ENCODE measurements around the gene NTRK3. TPM values are rescaled to one million over a fixed set of nuclear protein-coding genes. Genes with fewer than 3 reads are reported as not detected.
"Not testable (repeated sequence)": the region's sequence is repeated elsewhere in the genome, so short reads cannot be mapped to it uniquely, and the experiment has no call there.

NTRK3 gene
- total RNA-seq, 1 experiment from 2014 or later, result 2.3 TPM

DNA sequence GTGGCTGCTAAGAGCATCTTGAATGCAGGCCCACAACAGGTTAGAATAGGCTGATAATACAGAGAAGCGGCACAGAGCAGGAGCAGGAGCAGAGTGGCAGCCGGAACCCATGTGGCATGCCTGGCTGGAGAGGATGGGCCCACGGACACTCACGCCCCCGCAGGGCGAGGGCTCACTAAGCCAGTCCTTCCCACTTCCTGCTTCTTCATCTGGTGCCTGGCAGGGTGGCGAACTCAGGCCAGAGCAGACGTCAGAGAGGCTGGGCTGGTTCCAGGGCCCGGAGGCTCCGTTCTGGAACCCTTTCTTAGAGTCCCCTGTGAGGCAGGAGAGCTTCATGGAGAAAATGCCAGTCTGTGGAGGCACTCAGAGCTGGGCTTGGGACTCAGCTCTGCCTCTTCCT, 195.1 kb downstream of the NTRK3 start:
- Histone ChIP-seq H3K36me3 (replicated peaks; ENCODE audit: control insufficient read depth, insufficient read depth, low read length) (no peaks in the 10 kb centered on the region), H3K27me3 (ENCODE audit: control insufficient read depth, insufficient read depth, low read length) (no peaks in the 10 kb centered on the region), H3K4me3 (ENCODE audit: insufficient read depth, low read depth, low read length) (no peak overlapping the region)
- no peak for DNase-seq

DNA sequence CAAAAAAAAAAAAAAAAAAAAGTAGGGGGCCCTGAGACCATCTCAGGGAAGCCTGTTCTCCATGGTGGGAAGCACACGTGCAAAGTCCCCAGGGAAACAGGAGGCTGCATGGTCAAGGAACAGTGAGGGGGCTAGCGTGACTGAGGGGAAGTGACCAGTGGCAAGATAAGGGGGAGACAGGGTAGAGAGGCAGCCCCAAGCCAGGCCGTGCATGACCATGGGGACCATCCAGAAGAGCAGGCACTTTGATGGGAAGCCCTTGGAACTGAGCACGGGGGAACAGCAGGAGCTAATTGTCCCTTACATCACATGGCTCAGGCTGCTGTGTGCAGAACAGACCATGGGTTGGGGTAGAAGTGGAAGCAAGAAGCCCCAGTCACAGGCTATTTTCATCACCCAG, 196.2 kb downstream of the NTRK3 start:
- no peak overlapping the region for H3K4me3 ChIP-seq (ENCODE audit: insufficient read depth, low read depth, low read length)
- DNase-seq, result no peak

DNA sequence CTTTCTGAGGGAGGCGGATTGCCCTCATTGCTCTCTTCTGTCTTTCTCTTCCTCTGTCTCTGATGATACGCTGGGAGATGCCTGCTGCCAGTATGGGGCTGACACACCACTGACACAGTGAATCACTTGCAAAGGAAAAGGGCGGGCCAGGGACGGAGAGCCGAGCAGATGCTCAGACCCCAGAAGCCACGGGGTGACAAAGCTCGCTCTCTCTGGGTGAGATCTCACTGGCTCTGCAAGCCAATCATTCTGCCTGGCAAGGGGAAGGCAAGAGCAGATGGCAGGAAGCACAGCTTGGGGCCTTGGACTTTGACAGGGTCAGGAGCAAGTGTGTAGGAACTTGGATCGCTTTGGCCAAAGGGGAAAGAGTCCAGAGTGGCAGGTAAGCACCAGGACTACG, 198.7 kb downstream of the NTRK3 start:
- no peaks in the 10 kb centered on the region for H3K36me3 ChIP-seq (replicated peaks; ENCODE audit: control insufficient read depth, insufficient read depth, low read length)
- no peaks in the 10 kb centered on the region for H3K27me3 ChIP-seq (ENCODE audit: control insufficient read depth, insufficient read depth, low read length)
- no peak overlapping the region for H3K4me3 ChIP-seq (ENCODE audit: insufficient read depth, low read depth, low read length)
- DNase-seq, result no peak

More for the DNA sequence above, 196.2 kb downstream of the NTRK3 start:
- Histone ChIP-seq H3K36me3 (replicated peaks; ENCODE audit: control insufficient read depth, insufficient read depth, low read length) (no peaks in the 10 kb centered on the region), H3K27me3 (ENCODE audit: control insufficient read depth, insufficient read depth, low read length) (no peaks in the 10 kb centered on the region)

DNA sequence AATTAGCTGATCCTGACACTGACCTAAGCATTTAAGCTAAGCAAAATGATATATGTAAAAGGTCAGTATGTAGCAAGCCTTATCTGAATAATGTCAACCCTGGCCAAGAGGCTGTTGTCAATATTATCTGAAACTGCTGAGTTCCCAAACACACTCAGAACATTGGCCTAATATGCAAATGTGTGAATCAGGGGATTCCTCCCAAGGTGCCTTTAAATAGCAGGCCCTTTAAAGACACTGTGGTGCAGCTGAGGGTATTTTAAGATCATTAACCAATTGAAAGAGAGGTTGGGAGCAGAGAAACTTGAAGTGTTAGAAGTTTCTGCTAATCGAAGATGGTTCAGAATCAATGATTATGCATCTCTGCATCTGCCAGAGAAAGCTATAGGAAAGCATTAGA, 207.0 kb downstream of the NTRK3 start:
- no peaks in the 10 kb centered on the region for H3K27me3 ChIP-seq (ENCODE audit: control insufficient read depth, insufficient read depth, low read length)
- no peak overlapping the region for H3K4me3 ChIP-seq (ENCODE audit: insufficient read depth, low read depth, low read length)
- H3K36me3 ChIP-seq (replicated peaks; ENCODE audit: control insufficient read depth, insufficient read depth, low read length), result no peaks in the 10 kb centered on the region
- peak; percentile 35 for DNase-seq

DNA sequence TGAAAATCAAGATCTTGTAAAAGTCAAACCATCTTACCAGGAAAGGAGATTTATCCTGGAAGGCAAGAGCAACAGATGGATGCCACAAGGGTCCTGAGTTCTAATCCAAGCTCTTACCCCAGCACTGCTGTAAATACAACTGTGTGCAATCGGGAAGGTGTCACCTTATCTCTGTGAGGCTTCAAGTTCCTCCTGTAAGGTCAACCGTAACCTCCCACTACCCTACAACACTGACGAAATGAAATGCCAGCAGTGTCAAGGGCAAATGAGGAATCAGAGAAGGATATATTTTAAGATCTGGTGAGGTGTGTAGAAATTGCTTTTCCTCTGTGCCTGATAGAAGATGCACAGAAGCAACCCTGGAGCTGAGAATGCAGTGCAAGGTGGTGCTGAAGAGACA, 207.8 kb downstream of the NTRK3 start:
- no peak for DNase-seq
- Histone ChIP-seq H3K4me3 (ENCODE audit: insufficient read depth, low read depth, low read length) (no peak overlapping the region), H3K27me3 (ENCODE audit: control insufficient read depth, insufficient read depth, low read length) (no peaks in the 10 kb centered on the region), H3K36me3 (replicated peaks; ENCODE audit: control insufficient read depth, insufficient read depth, low read length) (no peaks in the 10 kb centered on the region)

DNA sequence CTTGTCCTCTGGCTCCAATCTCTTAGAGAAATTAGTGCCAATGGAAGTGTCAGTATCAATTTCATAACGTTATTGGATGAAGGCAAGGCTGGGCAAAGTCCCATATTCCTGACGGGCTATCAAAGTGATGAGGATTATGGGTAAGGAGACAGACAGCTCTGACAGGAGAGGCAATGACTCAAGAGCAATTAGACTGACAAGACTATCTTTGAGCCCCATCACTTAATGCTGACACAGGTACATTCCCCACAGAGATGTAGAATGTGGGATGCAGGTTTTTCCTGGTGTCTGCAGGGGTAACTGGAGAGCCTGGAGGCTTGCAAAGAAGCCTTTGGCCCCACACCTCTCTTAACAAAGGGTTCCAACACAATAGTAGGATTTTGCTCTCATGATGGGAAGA, 208.3 kb downstream of the NTRK3 start:
- DNase-seq, result peak; percentile 35
- Histone ChIP-seq H3K36me3 (replicated peaks; ENCODE audit: control insufficient read depth, insufficient read depth, low read length) (no peaks in the 10 kb centered on the region), H3K4me3 (ENCODE audit: insufficient read depth, low read depth, low read length) (no peak overlapping the region), H3K27me3 (ENCODE audit: control insufficient read depth, insufficient read depth, low read length) (no peaks in the 10 kb centered on the region)

DNA sequence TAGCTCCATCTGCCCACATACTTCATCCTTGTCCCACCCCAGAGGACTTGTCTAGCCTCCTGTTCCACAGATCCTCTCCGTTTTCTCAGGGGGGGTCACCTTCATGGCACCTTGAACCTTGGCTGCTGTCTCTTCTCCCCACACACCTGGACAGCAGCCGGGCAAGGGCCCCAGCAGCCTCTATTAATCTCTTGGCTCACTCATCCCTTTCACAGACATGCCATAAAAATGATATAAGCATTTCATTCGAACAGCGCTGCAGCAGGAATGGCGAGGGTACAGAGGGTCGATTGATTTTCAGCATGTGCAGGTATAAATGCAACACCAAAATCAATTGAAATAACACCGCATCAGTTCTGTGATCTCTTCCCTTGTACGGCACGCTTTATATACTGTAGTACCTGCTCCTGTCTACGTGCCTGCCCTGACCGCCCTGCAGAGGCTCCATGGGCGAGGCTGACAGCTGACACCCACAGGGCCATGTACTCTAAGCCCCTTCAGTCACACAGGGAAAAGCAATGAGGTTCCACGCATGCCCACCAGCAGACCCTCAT, 209.9 kb downstream of the NTRK3 start:
- no peaks in the 10 kb centered on the region for H3K27me3 ChIP-seq (ENCODE audit: control insufficient read depth, insufficient read depth, low read length)
- H3K36me3 ChIP-seq (replicated peaks; ENCODE audit: control insufficient read depth, insufficient read depth, low read length), result no peaks in the 10 kb centered on the region
- no peak for DNase-seq
- no peak overlapping the region for H3K4me3 ChIP-seq (ENCODE audit: insufficient read depth, low read depth, low read length)

DNA sequence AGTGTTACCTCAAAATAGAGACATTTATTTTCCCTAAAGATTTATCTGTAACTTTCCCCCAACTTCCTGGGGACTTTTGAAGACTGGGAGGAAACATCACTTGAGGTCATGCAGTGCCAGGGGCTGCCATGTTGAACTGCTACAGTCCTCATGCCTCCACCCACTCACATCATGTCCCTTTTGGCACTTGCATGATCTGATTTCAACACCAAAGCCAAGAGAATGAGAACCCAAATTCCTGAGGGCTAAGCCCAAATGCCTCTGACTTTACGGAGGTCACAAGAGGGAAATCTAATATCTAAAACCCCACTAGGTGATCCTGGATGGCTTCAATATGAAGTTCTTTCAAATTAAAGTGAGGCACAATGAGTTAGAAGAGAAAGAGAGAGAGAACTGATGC, 213.1 kb downstream of the NTRK3 start:
- no peak for DNase-seq
- no peaks in the 10 kb centered on the region for H3K27me3 ChIP-seq (ENCODE audit: control insufficient read depth, insufficient read depth, low read length)
- no peak overlapping the region for H3K4me3 ChIP-seq (ENCODE audit: insufficient read depth, low read depth, low read length)
- no peaks in the 10 kb centered on the region for H3K36me3 ChIP-seq (replicated peaks; ENCODE audit: control insufficient read depth, insufficient read depth, low read length)

DNA sequence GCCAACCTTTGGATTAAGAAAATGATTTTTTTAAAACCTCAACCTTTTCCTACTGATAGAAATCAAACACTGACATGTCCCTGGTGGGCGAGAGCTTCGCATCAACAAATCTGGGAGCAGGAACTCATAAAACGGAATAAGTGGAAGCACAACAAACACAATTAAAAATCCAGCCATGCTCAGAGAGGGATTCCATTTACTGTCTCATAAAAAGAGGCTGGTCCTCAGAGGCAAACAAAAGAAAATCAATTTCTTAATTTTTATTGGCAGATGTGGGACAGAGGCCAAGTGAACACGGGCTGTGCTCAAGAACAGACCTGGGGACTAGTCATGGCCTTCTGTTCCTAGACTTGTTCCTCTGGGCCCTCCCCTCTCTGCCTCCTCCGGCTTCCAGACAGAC, 214.5 kb downstream of the NTRK3 start:
- H3K36me3 ChIP-seq (replicated peaks; ENCODE audit: control insufficient read depth, insufficient read depth, low read length), result no peaks in the 10 kb centered on the region
- H3K27me3 ChIP-seq (ENCODE audit: control insufficient read depth, insufficient read depth, low read length), result no peaks in the 10 kb centered on the region
- H3K4me3 ChIP-seq (ENCODE audit: insufficient read depth, low read depth, low read length), result no peak overlapping the region
- no peak for DNase-seq

DNA sequence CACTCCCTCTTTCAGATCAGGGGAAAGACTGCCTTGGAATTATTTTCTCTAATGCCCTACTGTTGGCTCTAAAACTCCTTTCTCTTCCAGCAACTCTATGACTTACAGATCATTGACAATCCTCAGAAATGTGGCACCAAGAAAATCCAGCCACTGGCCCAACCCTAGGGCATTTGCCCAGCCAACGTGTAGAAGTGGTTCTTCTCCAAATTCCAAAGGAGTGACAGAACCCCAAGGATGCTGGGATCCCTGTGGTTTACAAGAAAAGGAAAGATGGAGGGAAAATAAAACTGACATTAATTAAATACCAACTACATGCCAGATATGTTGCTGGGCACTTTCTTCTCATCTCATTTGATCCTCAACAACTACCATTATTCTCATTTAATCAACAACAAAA, 216.0 kb downstream of the NTRK3 start:
- Histone ChIP-seq H3K4me3 (ENCODE audit: insufficient read depth, low read depth, low read length) (no peak overlapping the region), H3K27me3 (ENCODE audit: control insufficient read depth, insufficient read depth, low read length) (no peaks in the 10 kb centered on the region), H3K36me3 (replicated peaks; ENCODE audit: control insufficient read depth, insufficient read depth, low read length) (no peaks in the 10 kb centered on the region)
- DNase-seq, result no peak

DNA sequence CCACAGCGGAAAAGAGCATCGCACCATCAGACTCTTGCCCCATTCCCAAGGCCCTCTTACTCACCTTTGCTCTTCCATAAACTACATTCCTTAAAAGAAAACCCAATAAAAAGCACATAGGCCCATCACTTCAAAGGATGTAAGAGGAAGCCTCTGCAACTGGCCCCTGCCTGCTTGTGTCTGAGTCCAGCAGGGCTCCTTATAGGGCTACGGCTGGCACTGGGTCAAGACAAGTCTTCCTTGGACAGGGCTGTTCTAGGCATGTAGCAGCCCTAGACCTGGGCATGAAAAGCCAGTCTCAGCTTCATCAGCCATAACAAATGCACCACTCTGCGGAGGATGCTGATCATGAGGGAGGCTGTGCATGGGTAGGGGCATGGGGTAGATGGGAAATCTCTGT, 218.3 kb downstream of the NTRK3 start:
- no peaks in the 10 kb centered on the region for H3K36me3 ChIP-seq (replicated peaks; ENCODE audit: control insufficient read depth, insufficient read depth, low read length)
- H3K4me3 ChIP-seq (ENCODE audit: insufficient read depth, low read depth, low read length), result no peak overlapping the region
- H3K27me3 ChIP-seq (ENCODE audit: control insufficient read depth, insufficient read depth, low read length), result no peaks in the 10 kb centered on the region
- DNase-seq, result no peak

DNA sequence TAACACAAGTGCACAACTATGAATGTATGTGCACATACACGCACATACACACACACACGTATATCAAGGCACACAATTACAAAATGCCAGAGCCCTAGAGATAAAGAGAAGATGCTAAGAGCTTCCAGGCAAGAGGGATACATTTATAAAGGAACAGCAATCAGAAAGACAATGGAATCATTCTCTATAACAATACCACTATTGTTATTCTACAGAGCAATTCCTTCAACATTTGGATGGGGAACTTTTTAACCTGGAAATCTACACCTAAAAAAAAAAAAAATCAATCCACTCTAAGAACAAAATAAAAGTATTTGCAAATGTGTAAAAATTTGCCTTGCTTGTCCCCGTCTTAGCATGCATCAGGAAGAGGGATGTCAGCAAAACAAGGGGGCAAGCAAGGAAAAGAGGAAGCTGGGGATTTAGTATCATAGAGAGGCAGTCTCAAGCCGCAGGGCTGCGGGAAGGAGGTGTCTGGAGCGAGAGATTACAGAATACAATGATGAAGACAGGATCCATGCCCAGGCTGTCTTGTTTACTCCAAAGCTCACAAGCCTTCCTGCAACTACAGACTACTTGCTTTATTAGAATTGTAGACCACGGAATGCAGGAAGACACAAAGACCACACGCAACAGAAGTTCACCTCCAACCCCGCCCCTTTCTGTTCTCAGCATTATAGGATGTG, 220.2 kb downstream of the NTRK3 start:
- no peaks in the 10 kb centered on the region for H3K36me3 ChIP-seq (replicated peaks; ENCODE audit: control insufficient read depth, insufficient read depth, low read length)
- no peak overlapping the region for H3K4me3 ChIP-seq (ENCODE audit: insufficient read depth, low read depth, low read length)
- no peaks in the 10 kb centered on the region for H3K27me3 ChIP-seq (ENCODE audit: control insufficient read depth, insufficient read depth, low read length)
- DNase-seq, result peak; percentile 64

DNA sequence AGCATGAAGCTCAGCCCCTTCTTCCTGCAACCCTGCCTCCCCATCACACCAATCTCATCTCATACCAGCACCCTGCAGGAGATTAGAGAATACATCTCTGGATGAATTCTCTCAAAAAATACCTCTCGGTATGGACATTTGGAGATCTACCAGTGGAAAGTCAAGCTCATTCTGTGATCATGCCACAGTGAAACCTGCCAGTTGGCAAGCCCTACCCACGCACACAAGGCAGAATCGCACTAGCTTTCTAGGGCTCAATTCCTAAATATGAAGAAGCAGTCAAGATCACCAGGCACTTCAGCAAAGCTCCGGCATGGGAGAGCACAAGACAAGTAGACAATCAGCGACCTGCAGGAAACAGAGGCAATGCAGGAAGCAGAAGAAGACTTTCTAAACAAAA, 221.2 kb downstream of the NTRK3 start:
- Histone ChIP-seq H3K27me3 (ENCODE audit: control insufficient read depth, insufficient read depth, low read length) (no peaks in the 10 kb centered on the region), H3K4me3 (ENCODE audit: insufficient read depth, low read depth, low read length) (no peak overlapping the region), H3K36me3 (replicated peaks; ENCODE audit: control insufficient read depth, insufficient read depth, low read length) (no peaks in the 10 kb centered on the region)
- DNase-seq, result no peak

DNA sequence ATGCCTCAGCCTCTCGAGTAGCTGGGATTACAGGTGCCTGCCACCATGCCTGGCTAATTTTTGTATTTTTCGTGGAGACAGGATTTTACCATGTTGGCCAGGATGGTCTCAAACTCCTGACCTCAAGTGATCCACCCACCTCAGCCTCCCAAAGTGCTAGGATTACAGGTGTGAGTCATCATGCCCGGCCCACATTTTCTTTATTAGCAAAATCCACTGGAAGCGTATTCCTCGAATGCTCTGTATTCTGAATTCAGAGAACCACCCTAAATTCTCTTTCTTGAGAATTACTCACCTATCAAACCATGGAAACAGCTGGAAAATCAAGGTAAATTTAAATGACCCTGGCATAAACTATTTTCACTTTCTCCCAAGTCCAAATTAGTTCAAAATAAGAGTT, 223.1 kb downstream of the NTRK3 start:
- not testable (repeated sequence) for H3K27me3 ChIP-seq (ENCODE audit: control insufficient read depth, insufficient read depth, low read length); H3K36me3 ChIP-seq (replicated peaks; ENCODE audit: control insufficient read depth, insufficient read depth, low read length); H3K4me3 ChIP-seq (ENCODE audit: insufficient read depth, low read depth, low read length); DNase-seq

DNA sequence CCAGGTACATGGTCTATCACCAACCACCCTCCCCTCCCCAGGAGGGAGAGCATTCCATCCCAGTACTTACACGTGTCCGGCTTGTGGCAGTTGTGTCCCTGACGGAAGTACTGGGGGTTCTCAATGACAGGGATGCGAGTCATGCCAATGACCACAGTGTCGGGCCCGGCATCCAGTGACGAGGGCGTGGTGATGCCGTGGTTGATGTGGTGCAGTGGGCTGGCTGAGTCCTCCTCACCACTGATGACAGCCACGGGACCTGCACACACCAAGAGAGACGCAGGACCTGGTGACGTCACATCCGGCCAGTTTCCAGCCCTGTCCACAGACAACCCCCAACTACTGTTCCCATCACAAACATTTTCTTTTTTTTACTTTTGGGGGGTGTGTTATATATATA, 223.8 kb downstream of the NTRK3 start:
- Histone ChIP-seq H3K4me3 (ENCODE audit: insufficient read depth, low read depth, low read length) (no peak overlapping the region), H3K27me3 (ENCODE audit: control insufficient read depth, insufficient read depth, low read length) (no peaks in the 10 kb centered on the region), H3K36me3 (replicated peaks; ENCODE audit: control insufficient read depth, insufficient read depth, low read length) (no peaks in the 10 kb centered on the region)
- no peak for DNase-seq

DNA sequence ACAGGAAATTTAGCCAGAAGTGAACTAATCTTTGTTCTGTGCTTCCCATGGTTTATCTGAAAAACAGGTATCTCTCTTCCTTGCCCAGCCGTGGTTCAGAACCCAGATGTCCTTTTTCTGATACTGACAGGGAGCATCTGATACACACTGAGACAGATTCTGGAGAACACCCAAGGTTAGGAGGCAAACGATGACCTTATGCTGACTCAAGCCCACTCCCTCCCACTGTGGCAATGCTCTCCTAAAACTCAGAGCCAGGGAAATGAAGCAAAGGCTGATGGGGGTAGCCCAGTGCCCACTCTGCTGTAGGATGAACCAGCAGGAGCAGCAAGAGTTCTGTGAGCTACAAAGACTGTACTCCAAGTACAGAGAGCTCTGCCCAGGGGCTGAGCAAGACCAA, 225.1 kb downstream of the NTRK3 start:
- DNase-seq, result no peak
- H3K4me3 ChIP-seq (ENCODE audit: insufficient read depth, low read depth, low read length), result no peak overlapping the region
- no peaks in the 10 kb centered on the region for H3K27me3 ChIP-seq (ENCODE audit: control insufficient read depth, insufficient read depth, low read length)
- H3K36me3 ChIP-seq (replicated peaks; ENCODE audit: control insufficient read depth, insufficient read depth, low read length), result no peaks in the 10 kb centered on the region
